Activated naive CD4-positive, alpha-beta T cell treated with anti-CD3 and anti-CD28 coated beads, Interleukin-2, amount 10 ng/mL, durations not matched to agents 7 days and 5 days (primary cell): Measurements from ENCODE around the gene RHAG.

Experiments used
- CTCF ChIA-PET: fragments of 350-600 bp; sonication (Branson Sonifier 250); formaldehyde crosslinking; loops from one replicate; lab custom pipeline; 2021; ENCODE audit warnings: antibody characterized with exemption; lab: Charles Lee
- DNase-seq: peaks from one replicate; pipeline ENCODE4 v3.0.0-alpha.2; 2020
- H3K27ac Mint-ChIP-seq: one replicate; pipeline ENCODE4 v1.8.0; 2021; ENCODE audit warnings: mild to moderate bottlenecking, moderate library complexity, mixed read lengths
- H3K27me3 Mint-ChIP-seq: one replicate; pipeline ENCODE4 v1.8.0; 2021; ENCODE audit warnings: mild to moderate bottlenecking, mixed read lengths
- H3K36me3 Mint-ChIP-seq: one replicate; pipeline ENCODE4 v1.8.0; 2021; ENCODE audit warnings: mixed read lengths
- H3K4me1 Mint-ChIP-seq: one replicate; pipeline ENCODE4 v1.8.0; 2021; ENCODE audit warnings: mixed read lengths
- H3K4me3 Mint-ChIP-seq: one replicate; pipeline ENCODE4 v1.8.0; 2021; ENCODE audit warnings: mild to moderate bottlenecking, moderate library complexity, mixed read lengths
- H3K9me3 Mint-ChIP-seq: one replicate; pipeline ENCODE4 v1.8.0; 2021; ENCODE audit warnings: mixed read lengths

The RHAG gene

DNA sequence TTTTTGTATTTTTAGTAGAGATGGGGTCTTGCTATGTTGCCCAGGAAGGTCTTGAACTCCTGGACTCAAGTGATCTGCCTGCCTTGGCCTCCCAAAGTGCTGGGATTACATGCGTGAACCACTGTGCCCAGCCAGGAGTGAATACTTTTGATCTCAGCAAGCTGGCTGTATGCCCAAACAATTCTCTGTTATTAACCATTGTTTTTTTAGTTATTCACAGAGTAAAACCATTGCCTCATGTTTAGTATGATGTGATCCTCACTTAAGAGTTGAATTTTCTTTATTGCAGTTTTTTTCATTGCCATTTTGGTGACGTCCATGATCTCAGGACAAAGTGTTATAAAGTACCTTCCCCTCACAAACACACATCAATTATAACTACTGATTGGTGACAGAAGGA is 71.4 kb downstream of the RHAG start:
- CTCF ChIA-PET = interaction anchor here (1.2 kb wide), 1 partner anchor 33 kb away, joined by 9 read pairs; no protein-coding TSS in a partner anchor
- no peak overlapping the region for H3K27ac Mint-ChIP-seq
- no peak for DNase-seq

DNA sequence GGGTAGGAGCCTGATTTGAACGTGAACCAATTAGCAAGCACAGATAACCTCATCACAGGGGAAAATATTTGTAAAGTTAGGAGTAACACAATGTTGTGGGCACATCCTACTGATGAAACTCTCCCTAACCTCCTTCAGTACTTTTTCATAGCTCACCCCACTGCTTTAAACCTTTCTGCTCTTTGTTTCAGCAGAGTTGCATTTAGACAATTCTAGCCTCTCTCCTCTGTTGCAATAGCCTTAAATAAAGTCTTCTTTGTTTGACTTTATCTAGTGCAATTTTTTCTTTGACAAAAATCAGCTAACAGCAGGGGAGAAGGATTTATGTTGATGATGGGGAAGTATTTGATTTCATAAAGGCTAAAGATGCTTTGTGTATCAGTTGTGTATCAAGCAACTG is 72.1 kb downstream of the RHAG start:
- no peak for DNase-seq
- H3K27me3 Mint-ChIP-seq = peaks cover 4% of the 10 kb centered on the region
- H3K27ac Mint-ChIP-seq = no peak overlapping the region
- no peaks in the 10 kb centered on the region for H3K36me3 Mint-ChIP-seq
- H3K4me3 Mint-ChIP-seq = no peak overlapping the region
- no peaks in the 10 kb centered on the region for H3K9me3 Mint-ChIP-seq
- peaks cover 10% of the 10 kb centered on the region for H3K4me1 Mint-ChIP-seq
- CTCF ChIA-PET = no interaction called here

More for the DNA sequence above, 71.4 kb downstream of the RHAG start:
- peaks cover 10% of the 10 kb centered on the region for H3K4me1 Mint-ChIP-seq
- no peaks in the 10 kb centered on the region for H3K9me3 Mint-ChIP-seq
- H3K27me3 Mint-ChIP-seq = peaks cover 4% of the 10 kb centered on the region
- no peak overlapping the region for H3K4me3 Mint-ChIP-seq
- no peaks in the 10 kb centered on the region for H3K36me3 Mint-ChIP-seq

DNA sequence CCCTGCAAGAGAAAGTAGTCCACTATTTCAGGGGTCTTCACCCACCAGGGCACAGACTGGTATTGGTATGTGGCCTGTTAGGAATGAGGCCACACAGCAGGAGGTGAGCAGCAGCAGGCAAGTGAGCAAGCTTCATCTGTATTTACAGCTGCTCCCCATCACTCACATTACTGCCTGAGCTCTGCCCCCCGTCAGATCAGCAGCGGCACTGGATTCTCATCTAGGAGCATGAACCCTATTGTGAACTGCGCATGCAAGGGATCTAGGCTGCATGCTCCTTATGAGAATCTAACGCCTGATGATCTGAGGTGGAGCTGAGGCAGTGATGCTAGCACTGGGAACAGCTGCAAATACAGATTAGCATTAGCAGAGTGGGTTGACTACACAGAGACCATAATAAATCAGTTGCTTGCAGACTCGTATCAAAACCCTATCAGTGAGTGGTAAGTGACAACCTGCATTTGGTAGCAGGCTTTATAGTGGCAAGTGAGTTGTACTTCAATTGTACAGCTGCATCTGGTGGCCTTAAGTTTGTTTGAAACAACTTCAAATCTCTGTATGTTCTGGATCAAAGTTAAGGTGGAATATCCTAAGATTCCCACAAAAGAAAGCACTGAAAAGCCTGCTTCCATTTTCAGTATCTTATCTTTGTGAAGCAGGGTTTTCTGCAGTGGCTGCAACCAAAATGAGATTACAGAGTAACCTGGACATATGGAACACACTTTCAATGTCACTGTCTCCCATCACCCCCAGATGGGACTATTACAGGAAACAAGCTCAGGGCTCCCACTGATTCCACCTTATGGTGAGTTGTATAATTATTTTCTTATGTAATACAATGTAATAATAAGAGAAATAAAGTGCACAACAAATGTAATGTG is 73.4 kb downstream of the RHAG start:
- Mint-ChIP-seq H3K4me1 (peaks cover 10% of the 10 kb centered on the region), H3K9me3 (no peaks in the 10 kb centered on the region), H3K27me3 (peaks cover 4% of the 10 kb centered on the region), H3K36me3 (no peaks in the 10 kb centered on the region), H3K4me3 (no peak overlapping the region), H3K27ac (no peak overlapping the region)
- no peak for DNase-seq
- CTCF ChIA-PET = no interaction called here

DNA sequence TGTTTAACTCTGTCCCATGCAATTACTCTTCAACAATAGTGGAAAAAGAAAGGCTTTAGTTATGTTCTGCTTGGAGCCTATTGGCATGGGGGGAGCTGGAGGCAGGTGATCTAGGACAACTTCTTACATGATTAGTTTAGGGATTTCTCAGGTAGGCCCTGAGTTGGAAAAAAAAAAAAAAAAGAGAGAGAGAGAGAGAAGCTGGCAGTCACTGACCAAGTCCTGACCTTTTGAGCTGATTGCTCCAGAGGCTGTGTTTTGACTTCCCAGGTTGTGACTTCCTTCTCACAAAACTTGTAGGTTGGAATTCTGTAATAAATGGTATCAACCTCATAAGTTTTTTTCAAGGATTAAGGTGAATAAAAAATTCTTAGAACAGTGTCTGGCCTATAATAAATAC is 78.4 kb downstream of the RHAG start:
- no peaks in the 10 kb centered on the region for H3K36me3 Mint-ChIP-seq
- H3K27ac Mint-ChIP-seq = no peak overlapping the region
- H3K9me3 Mint-ChIP-seq = no peaks in the 10 kb centered on the region
- no peak overlapping the region for H3K4me3 Mint-ChIP-seq
- DNase-seq = no peak
- H3K27me3 Mint-ChIP-seq = peaks cover 4% of the 10 kb centered on the region
- CTCF ChIA-PET = interaction anchor here (1.5 kb wide), 1 partner anchor 26 kb away, joined by 4 read pairs; no protein-coding TSS in a partner anchor
- H3K4me1 Mint-ChIP-seq = peaks cover 2% of the 10 kb centered on the region

DNA sequence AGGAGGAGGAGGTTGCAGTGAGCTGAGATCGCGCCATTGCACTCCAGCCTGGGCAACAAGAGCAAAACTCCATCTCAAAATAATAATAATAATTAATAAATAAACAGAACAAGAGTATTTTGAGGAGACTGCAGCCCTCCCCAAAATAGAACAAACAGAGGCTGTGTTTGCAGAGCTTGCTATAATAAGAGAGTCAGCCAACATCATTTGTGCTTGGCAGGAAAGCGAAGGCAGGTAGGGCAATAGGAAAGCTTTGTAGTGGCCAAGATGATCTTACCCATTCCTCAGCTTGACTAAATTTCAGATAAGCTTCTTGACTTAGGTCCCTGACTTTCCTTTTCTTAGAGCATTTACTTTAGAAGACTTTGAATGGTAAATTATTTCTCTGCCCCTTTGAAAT is 79.5 kb downstream of the RHAG start:
- CTCF ChIA-PET = interaction anchor here (1.5 kb wide), 1 partner anchor 25 kb away, joined by 4 read pairs; no protein-coding TSS in a partner anchor

DNA sequence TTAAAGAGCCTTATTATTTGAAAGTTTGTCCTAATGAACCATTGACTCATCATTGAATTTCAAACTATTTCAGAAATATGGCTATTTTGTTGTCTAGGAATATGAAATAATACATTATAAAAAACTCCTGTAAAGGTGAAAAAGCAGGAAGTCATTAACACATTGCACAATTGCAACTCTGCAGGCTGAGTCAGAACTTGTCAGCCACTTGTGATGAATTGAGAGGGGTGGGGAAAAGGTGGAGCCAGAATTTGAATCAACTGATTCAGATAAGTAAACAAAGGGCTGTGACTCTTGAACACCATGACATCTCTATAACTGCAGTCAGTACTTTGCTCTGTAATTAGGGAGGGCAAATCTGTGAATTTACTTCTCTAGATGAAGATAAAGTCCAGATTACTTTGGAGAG is 80.2 kb downstream of the RHAG start:
- H3K27ac Mint-ChIP-seq = no peak overlapping the region
- H3K36me3 Mint-ChIP-seq = no peaks in the 10 kb centered on the region
- H3K4me3 Mint-ChIP-seq = no peak overlapping the region
- DNase-seq = no peak
- peaks cover 5% of the 10 kb centered on the region for H3K27me3 Mint-ChIP-seq
- CTCF ChIA-PET = no interaction called here
- H3K9me3 Mint-ChIP-seq = no peaks in the 10 kb centered on the region
- H3K4me1 Mint-ChIP-seq = peaks cover 10% of the 10 kb centered on the region

More for the DNA sequence above, 79.5 kb downstream of the RHAG start:
- no peaks in the 10 kb centered on the region for H3K27me3 Mint-ChIP-seq
- no peak overlapping the region for H3K4me3 Mint-ChIP-seq
- H3K4me1 Mint-ChIP-seq = peaks cover 4% of the 10 kb centered on the region
- DNase-seq = no peak
- no peaks in the 10 kb centered on the region for H3K9me3 Mint-ChIP-seq
- no peaks in the 10 kb centered on the region for H3K36me3 Mint-ChIP-seq
- H3K27ac Mint-ChIP-seq = no peak overlapping the region

DNA sequence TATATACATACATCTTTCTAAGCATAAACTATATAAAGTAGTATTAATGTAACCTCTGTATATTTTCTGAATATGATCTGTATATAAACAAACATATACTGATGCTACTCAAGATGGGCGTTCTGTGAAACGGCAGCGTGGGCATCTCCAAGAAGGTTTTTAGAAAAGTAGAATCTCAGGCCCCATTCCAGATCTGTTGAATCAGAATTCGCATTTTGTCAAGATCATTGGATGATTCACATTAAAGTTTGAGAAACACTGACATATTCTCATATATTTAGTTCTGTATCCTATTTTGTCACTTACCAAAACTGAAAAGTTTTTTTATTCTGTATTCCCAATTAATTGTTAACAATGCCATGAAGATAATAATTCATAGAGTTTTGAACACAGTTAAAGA is 80.7 kb downstream of the RHAG start:
- Mint-ChIP-seq H3K9me3 (no peaks in the 10 kb centered on the region), H3K4me1 (peaks cover 14% of the 10 kb centered on the region), H3K36me3 (no peaks in the 10 kb centered on the region), H3K27me3 (peaks cover 10% of the 10 kb centered on the region), H3K4me3 (no peak overlapping the region), H3K27ac (no peak overlapping the region)
- DNase-seq = no peak
- CTCF ChIA-PET = no interaction called here
